Activated T-cell treated with anti-CD3 and anti-CD28 coated beads, Interleukin-2, amount 50 U/mL, for 4 hours (primary cell): ENCODE data around the gene HHIPL1. TPM values are rescaled to one million over a fixed set of nuclear protein-coding genes. Genes with fewer than 3 reads are reported as not detected.

Experiments
- ATAC-seq, 2 donors: fragments of 200-7000 bp; cut with Tn5 transposase; one replicate each; pipeline ENCODE4 v1.10.0; 2021
- DNase-seq: peaks from one replicate; pipeline ENCODE4 v3.0.0-alpha.2; 2020
- H3K27me3 Mint-ChIP-seq: one replicate; pipeline ENCODE4 v1.8.0; 2021; ENCODE audit warnings: low read depth, mixed read lengths
- H3K36me3 Mint-ChIP-seq: one replicate; pipeline ENCODE4 v1.8.0; 2022; ENCODE audit warnings: mixed read lengths; ENCODE audit not compliant: insufficient read depth
- H3K4me1 Mint-ChIP-seq: one replicate; pipeline ENCODE4 v1.8.0; 2021; ENCODE audit warnings: low read depth, mixed read lengths
- H3K4me3 Mint-ChIP-seq: one replicate; pipeline ENCODE4 v1.8.0; 2021; ENCODE audit warnings: mild to moderate bottlenecking, moderate library complexity, mixed read lengths
- H3K9me3 Mint-ChIP-seq: one replicate; pipeline ENCODE4 v1.8.0; 2021; ENCODE audit warnings: mixed read lengths
- total RNA-seq, 3 donors: library from RNA; stranded (reverse); gene quantifications; one replicate each; pipeline ENCODE4 v1.2.1, GENCODE V29; 2021

HHIPL1 gene
- total RNA-seq, 3 donors from 2014 or later, result not detected

DNA sequence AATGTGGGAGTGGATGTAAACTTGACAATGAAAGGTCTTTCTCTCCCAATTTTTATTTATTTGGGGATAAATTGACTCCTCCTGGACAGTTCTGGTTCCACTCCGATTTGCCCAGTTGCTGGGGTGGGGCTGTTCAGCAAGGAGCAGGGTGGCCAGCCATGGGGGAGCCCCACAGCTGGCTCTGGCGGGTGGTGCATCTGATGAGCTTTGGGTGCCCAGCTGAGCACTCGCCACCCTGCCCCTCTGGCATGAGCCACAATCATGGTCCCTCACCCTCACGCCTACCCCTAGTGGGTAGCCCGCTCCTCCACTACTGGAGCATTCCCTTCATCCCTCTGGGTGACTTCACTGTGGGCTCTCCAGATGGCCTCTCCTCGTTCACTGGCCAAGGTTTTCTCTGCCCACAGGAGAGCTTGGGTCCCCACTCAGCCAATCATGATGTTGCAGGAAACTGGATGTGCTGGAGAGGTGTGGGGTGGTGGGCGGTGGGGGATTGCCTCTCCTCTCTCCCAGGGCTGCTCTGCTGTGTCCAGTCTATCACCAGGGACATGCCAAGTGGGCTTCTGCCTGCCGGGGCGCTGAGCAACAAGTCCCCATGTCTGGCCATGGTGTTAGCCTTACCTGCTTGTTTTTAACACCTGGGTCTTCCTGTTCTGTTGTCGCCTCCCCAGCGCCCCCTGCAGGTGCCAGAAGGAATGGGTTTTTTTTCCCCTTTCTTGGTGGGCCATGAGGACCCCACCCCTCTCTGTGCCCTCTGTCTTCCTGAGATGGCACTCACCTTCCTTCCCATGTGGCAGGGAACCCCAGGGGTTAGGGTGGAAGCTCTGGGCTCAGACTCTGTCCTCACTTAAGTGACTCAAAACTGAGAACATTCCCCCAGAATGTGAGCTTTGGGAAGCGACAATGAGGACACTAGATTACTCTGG is 42.6 kb downstream of the HHIPL1 start:
- ATAC-seq (no peak), DNase-seq (peak; percentile 24)
- Mint-ChIP-seq H3K9me3 (no peaks in the 10 kb centered on the region), H3K4me3 (no peak overlapping the region), H3K4me1 (peaks cover 20% of the 10 kb centered on the region), H3K27me3 (peaks cover 46% of the 10 kb centered on the region), H3K36me3 (no peaks in the 10 kb centered on the region)

DNA sequence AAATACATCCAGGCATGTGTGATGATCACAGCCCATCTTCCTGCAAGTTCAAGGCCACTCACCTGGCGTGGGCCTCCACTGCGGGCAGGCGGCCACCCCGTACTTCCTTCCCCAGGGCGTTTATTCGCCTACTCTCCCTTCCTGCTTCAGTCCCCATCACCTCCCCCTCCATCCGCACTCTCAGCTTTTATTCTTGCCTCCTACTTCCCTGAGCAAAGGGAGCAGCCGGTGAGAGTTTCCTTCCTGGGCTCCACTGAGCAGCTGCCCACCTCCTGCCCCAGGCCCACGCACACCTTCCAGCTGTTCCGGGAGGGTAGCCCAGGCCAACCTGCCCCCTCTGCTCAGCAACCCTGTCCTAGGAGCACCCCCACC is 43.3 kb downstream of the HHIPL1 start:
- Mint-ChIP-seq H3K4me3 (peak overlapping the region; percentile 24), H3K27me3 (peaks cover 46% of the 10 kb centered on the region), H3K36me3 (no peaks in the 10 kb centered on the region), H3K9me3 (no peaks in the 10 kb centered on the region), H3K4me1 (peaks cover 18% of the 10 kb centered on the region)
- no peak for ATAC-seq
- no peak for DNase-seq

DNA sequence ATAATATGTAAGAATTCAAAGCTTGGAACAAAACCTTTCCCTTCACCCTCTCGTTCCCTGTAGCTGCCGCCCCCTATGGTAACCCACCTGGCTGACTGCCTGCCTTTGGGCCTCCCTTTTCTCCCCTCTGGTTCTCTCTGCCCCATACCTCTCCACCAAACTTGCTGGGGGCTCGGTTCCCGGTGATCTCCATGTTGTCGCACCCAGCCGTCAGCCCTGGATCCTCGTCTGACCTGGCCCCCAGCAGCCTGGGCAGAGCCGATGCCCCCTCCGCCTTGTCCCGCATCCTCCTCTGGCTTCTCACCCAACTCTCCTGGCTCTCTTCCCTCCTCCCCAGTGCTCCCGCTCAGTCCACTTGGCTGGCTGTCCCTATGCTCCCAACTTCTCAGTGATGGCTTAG is 43.7 kb downstream of the HHIPL1 start:
- DNase-seq, result no peak
- peaks cover 18% of the 10 kb centered on the region for H3K4me1 Mint-ChIP-seq
- no peak overlapping the region for H3K4me3 Mint-ChIP-seq
- no peaks in the 10 kb centered on the region for H3K9me3 Mint-ChIP-seq
- H3K27me3 Mint-ChIP-seq, result peaks cover 46% of the 10 kb centered on the region
- no peaks in the 10 kb centered on the region for H3K36me3 Mint-ChIP-seq
- no peak for ATAC-seq

DNA sequence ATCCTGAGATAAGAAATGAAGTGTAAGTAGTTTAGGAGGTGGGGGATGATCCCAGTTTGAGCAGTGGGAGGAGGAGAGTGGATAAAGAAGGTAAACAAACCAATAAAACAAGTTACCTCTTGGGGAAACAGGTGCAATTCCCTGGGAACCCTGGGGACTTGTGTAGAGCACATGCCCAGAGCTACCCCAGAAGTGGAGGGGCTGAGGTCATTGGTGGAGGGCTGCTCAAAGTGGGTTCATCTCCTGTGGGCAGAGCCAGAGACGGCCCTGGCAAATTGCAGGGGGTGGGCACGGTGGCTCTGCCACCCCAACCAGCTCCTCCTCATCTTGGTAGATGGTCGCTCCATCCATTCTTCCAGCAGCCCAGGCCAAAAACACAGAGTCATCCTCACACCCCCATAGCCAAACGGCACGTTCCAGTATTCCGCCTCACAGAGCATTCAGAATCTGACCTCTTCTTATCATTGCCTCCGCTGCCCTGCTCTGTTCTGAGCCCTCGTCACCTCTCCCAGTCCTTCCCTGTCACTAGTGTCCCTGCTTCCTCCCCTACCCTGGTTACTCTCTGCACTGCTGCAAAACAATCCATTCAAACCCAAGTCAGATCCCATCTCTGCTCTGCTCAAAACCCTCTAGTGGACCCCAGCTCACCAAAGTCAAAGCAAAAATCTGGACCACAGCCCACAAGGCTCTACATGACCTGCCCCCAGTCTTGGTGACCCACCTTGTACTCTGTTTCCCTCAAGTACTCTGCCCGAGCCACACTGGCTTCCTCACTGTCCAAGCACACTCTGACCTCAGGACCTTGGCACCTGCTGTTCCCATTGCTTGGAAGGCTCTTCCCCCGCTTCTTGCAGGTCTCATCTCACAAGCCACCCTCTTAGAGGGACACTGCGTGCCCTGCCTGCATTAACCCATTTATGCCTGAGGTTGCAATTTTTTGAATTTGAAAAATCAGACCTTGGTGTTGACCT is 44.6 kb downstream of the HHIPL1 start:
- ATAC-seq (no peak), DNase-seq (no peak)
- H3K4me3 Mint-ChIP-seq, result no peak overlapping the region
- peaks cover 16% of the 10 kb centered on the region for H3K4me1 Mint-ChIP-seq
- H3K36me3 Mint-ChIP-seq, result no peaks in the 10 kb centered on the region
- peaks cover 46% of the 10 kb centered on the region for H3K27me3 Mint-ChIP-seq
- no peaks in the 10 kb centered on the region for H3K9me3 Mint-ChIP-seq

DNA sequence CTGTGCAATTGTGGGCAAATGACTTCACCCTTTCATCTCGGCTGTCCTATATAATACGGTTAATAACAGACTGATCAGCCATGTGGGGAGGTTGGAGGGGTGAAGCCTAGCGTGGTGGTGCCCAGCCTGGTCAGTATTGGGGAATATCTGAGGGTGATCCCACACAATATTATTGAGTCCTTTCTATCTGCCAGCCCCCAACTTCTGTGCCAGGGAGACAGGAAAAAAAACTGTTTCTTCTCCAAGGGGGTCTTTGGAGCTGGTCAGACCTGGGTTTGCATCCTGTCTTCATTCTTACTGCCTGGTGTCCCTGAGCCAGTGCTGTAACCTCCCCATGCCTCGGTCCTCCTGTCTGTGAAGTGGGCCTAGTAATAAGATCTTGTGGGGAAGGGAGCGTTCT is 45.7 kb downstream of the HHIPL1 start:
- Mint-ChIP-seq H3K36me3 (no peaks in the 10 kb centered on the region), H3K4me1 (peaks cover 14% of the 10 kb centered on the region), H3K4me3 (no peak overlapping the region), H3K9me3 (no peaks in the 10 kb centered on the region), H3K27me3 (peaks cover 44% of the 10 kb centered on the region)
- DNase-seq (no peak), ATAC-seq (no peak)

DNA sequence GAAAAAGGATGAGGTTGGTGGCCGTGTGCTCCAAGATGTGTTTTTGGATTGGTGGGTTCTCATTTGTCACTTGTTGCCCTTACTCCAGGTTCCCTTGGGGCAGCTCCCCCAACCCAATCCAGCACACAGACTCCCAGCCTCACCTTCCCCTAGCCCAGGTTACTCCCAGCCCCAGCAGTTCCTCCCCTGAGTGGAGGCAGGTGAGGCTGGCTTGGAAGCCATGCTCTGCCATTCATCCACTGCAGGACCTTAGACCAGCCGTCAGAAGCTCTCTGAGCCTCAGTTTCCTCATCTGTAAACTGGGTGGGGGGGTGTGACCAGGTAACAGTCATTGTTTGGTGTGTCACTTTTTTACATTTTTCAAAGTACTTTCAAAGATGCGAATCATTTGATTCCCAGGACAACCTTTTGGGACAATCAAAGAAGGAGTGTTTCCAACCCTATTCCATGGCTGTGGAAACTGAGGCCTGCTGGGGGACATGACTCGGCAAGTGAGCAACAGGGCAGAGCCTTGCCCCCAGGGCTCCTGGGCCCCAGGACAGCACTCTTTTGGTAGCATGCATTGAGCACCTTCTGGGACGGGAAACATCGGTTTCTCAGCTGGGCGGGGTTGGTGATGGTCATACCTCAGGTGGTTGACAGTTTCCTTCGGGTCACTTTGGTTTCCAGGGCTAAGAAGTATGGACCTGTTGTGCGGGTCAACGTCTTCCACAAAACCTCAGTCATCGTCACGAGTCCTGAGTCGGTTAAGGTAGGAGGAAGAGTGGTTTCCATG is 46.4 kb downstream of the HHIPL1 start:
- ATAC-seq (no peak), DNase-seq (no peak)
- Mint-ChIP-seq H3K27me3 (peaks cover 42% of the 10 kb centered on the region), H3K36me3 (no peaks in the 10 kb centered on the region), H3K4me1 (peaks cover 14% of the 10 kb centered on the region), H3K9me3 (no peaks in the 10 kb centered on the region), H3K4me3 (no peak overlapping the region)

DNA sequence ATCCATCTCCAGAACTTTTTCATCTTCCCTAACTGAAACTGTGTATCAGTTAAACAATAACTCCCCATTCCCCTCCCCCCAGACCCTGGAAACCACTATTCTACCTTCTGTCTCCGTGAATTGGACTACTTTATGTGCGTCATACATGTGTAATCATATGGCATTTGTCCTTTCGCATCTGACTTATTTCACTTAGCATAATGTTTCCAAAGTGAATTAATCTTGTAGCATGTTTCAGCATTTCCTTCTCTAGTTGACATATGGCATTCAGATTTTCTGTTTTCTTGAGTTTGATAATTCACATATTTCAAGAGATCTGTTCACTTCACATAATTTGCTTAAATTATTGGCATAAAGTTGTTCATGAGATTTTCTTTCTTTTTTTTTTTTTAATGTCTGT is 49.0 kb downstream of the HHIPL1 start:
- Mint-ChIP-seq H3K27me3 (peaks cover 27% of the 10 kb centered on the region), H3K36me3 (no peaks in the 10 kb centered on the region), H3K4me1 (peaks cover 1% of the 10 kb centered on the region), H3K4me3 (no peak overlapping the region), H3K9me3 (no peaks in the 10 kb centered on the region)
- DNase-seq, result no peak
- no peak for ATAC-seq

DNA sequence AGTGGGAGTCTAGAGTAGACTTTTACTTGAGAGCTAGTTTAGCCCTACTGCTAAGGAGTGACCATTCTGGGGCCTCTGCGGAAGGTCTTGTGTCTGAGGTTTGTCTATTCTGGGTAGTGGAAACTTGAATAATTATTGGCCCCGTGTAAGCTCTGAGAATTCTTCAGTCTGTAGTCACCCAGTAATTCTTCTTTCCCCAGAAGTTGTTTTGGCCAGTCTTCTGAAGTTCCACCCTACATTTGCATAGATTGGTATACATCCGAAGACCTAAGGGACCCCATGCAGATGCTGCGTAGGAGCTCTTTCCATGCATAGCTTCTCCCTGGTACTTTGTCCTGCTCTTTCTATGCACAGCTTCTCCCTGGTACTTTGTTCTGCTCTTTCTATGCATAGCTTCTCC is 52.0 kb downstream of the HHIPL1 start:
- H3K9me3 Mint-ChIP-seq, result peaks cover under 1% of the 10 kb centered on the region
- ATAC-seq (no peak), DNase-seq (no peak)
- H3K4me3 Mint-ChIP-seq, result no peak overlapping the region
- H3K27me3 Mint-ChIP-seq, result peaks cover 5% of the 10 kb centered on the region
- H3K36me3 Mint-ChIP-seq, result peaks cover under 1% of the 10 kb centered on the region
- H3K4me1 Mint-ChIP-seq, result peaks cover 5% of the 10 kb centered on the region

DNA sequence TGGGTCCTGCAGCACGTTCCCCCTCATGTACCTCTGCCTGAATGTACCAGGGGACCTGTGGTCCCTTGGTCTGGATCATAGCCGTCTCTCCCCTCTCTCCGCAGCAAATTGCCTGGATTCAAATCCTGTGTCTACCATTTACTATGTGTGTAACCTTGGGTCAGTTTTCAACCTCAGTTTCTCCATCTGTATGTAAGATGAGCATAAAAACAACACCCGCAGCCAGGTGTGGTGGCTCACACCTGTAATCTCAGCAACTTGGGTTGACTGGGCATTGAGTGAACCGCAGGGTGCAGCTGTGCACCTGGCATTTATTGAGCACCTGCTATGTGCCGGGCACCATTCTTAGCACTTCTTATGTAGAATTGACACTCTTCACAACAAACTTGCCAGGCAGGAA is 53.3 kb downstream of the HHIPL1 start:
- ATAC-seq (no peak), DNase-seq (no peak)
- H3K36me3 Mint-ChIP-seq, result peaks cover 8% of the 10 kb centered on the region
- H3K4me1 Mint-ChIP-seq, result peaks cover 5% of the 10 kb centered on the region
- H3K4me3 Mint-ChIP-seq, result no peak overlapping the region
- peaks cover 10% of the 10 kb centered on the region for H3K9me3 Mint-ChIP-seq
- H3K27me3 Mint-ChIP-seq, result peaks cover 6% of the 10 kb centered on the region

DNA sequence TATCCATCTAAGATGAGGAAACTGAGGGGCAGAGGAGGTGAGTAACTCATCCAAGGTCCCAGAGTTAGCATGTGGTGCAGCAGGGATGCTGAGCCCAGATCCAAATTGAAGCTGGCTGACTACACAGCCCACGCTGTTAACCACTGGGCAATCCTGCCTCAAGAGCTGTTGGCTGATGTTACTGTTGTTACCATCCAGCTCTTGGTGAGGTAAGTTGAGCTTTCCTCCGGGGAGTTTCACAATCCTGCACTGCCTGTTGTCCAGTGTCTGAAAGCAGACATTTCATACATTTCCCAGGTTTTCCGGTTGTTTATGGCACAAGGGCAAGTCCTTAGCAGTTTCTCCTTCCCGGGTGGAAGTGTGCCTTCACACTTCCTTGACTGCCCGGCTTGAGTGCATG is 53.7 kb downstream of the HHIPL1 start:
- H3K27me3 Mint-ChIP-seq, result peaks cover 10% of the 10 kb centered on the region
- peaks cover 12% of the 10 kb centered on the region for H3K36me3 Mint-ChIP-seq
- H3K4me1 Mint-ChIP-seq, result peaks cover 5% of the 10 kb centered on the region
- H3K4me3 Mint-ChIP-seq, result no peak overlapping the region
- peaks cover 14% of the 10 kb centered on the region for H3K9me3 Mint-ChIP-seq
- DNase-seq, result no peak
- ATAC-seq, result no peak

DNA sequence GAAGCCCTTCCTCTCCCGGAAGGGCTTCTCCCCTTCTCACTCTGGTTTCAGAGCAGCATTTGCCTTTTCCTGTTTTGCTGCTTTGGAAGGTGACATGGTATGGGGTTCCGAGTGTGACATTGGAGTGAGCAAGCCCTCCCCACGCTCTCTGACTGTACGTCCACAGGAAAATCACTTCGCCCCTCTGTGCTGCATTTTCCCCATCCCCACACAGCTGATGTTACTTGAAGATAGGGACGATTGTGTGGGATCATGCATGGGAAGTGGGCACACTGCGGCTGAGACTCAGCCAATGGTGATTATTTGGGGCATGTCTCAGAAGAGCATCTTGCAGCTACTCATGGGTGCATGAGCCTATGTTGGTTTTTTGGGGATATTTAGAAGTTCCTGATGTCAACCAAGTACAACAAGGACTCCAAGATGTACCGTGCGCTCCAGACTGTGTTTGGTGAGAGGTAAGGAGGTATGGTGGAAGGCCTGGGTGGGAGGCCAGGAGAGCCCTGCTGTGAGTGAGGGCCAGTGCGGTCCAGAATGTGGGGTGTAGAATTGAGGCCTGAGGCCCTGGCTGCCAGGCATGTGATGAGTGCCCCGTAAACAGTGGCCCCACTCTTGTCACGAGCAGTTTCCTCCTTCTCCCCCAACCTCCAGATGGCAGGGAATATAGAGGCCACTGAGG is 54.3 kb downstream of the HHIPL1 start:
- Mint-ChIP-seq H3K27me3 (peaks cover 10% of the 10 kb centered on the region), H3K36me3 (peaks cover 12% of the 10 kb centered on the region), H3K4me3 (no peak overlapping the region), H3K4me1 (peaks cover 5% of the 10 kb centered on the region), H3K9me3 (peaks cover 19% of the 10 kb centered on the region)
- ATAC-seq (no peak), DNase-seq (no peak)

DNA sequence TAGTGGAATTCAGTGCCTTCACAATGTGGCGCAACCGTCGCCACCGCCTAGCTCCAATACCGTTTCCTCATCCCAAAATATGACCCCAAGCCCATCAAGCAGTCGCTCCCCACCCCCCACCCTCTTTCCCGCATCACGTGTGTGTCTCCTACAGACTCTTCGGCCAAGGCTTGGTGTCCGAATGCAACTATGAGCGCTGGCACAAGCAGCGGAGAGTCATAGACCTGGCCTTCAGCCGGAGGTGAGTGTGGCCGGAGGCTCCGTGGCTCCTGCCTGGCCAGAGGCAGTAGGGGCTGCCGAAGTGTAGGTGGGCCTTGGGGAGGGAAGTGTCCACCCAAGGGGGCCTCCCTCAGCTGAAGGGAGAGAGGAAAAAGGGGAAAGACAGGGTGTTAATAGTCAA is 54.9 kb downstream of the HHIPL1 start:
- H3K9me3 Mint-ChIP-seq, result peaks cover 25% of the 10 kb centered on the region
- H3K27me3 Mint-ChIP-seq, result peaks cover 10% of the 10 kb centered on the region
- peaks cover 5% of the 10 kb centered on the region for H3K4me1 Mint-ChIP-seq

DNA sequence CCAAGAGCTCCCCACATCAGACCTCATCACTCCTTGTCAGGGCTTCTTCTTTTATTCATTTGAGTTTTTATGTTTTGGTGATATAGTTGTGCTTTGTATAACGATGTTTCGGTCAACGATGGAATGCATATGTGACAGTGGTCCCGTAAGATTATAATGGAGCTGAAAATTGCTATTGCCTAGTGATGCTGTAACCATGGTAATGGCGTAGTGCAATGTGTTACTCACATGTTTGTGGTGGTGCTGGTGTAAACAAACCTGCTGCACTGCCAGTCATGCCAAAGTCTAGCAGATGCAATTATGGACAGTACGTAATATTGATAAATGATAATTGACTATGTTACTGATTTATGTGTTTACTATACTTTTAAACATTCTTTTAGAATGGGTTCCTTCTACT is 55.5 kb downstream of the HHIPL1 start:
- H3K4me3 Mint-ChIP-seq, result no peak overlapping the region
- H3K36me3 Mint-ChIP-seq, result peaks cover 12% of the 10 kb centered on the region
- H3K27me3 Mint-ChIP-seq, result peaks cover 10% of the 10 kb centered on the region
- H3K9me3 Mint-ChIP-seq, result peaks cover 25% of the 10 kb centered on the region
- ATAC-seq (no peak), DNase-seq (no peak)
- peaks cover 5% of the 10 kb centered on the region for H3K4me1 Mint-ChIP-seq

More for the DNA sequence above, 54.9 kb downstream of the HHIPL1 start:
- Mint-ChIP-seq H3K4me3 (no peak overlapping the region), H3K36me3 (peaks cover 12% of the 10 kb centered on the region)
- DNase-seq (no peak), ATAC-seq (no peak)
